Karpas-422 (cell line): Measurements from ENCODE around the gene SLC26A9. TPM values are rescaled to one million over a fixed set of nuclear protein-coding genes. Genes with fewer than 3 reads are reported as not detected.

Experiments
- DNase-seq: peaks from one replicate; pipeline ENCODE4 v3.0.0-alpha.2; 2015
- H2AFZ ChIP-seq: fragments of 200-600 bp; sonication (generic); 2 replicates; pipeline ENCODE4 v1.6.1; 2014; ENCODE audit warnings: antibody characterized with exemption, low read length, mixed read lengths
- H3K27ac ChIP-seq: fragments of 200-600 bp; sonication (generic); 2 replicates; pipeline ENCODE4 v1.5.1; 2014; ENCODE audit warnings: mild to moderate bottlenecking, low read length, moderate library complexity
- H3K27me3 ChIP-seq: fragments of 200-600 bp; sonication (generic); 2 replicates; pipeline ENCODE4 v1.6.1; 2014; ENCODE audit warnings: low read length, mixed read lengths
- H3K36me3 ChIP-seq: fragments of 200-600 bp; sonication (generic); 2 replicates; pipeline ENCODE4 v1.6.1; 2014; ENCODE audit warnings: low read length, mixed read lengths; ENCODE audit not compliant: insufficient read depth
- H3K4me1 ChIP-seq: fragments of 200-600 bp; sonication (generic); 2 replicates; pipeline ENCODE4 v1.6.1; 2014; ENCODE audit warnings: mild to moderate bottlenecking, low read length, mixed read lengths
- H3K4me2 ChIP-seq: fragments of 200-600 bp; sonication (generic); 2 replicates; pipeline ENCODE4 v1.6.1; 2014; ENCODE audit warnings: low read length, low read depth, mild to moderate bottlenecking; ENCODE audit not compliant: poor library complexity, severe bottlenecking
- H3K4me3 ChIP-seq: fragments of 200-600 bp; sonication (generic); 2 replicates; pipeline ENCODE4 v1.5.1; 2014; ENCODE audit warnings: mild to moderate bottlenecking, antibody characterized with exemption, low read length, mixed read lengths
- H3K79me2 ChIP-seq: fragments of 200-600 bp; sonication (generic); 2 replicates; pipeline ENCODE4 v1.6.1; 2014; ENCODE audit warnings: mild to moderate bottlenecking, low read length, mixed read lengths
- H3K9ac ChIP-seq: fragments of 200-600 bp; sonication (generic); 2 replicates; pipeline ENCODE4 v1.6.0; 2014; ENCODE audit warnings: low read length
- H3K9me2 ChIP-seq: fragments of 200-600 bp; sonication (generic), shearing (Covaris generic); replicated peaks from 2 replicates; pipeline ENCODE4 v1.6.0; 2014; ENCODE audit warnings: mild to moderate bottlenecking, low read length, moderate library complexity; ENCODE audit not compliant: insufficient read depth
- H3K9me3 ChIP-seq: fragments of 300-700, 200-600 bp; sonication (generic); 2 replicates; pipeline ENCODE4 v1.6.1; 2014; ENCODE audit warnings: low read length, mixed read lengths
- H4K20me1 ChIP-seq: fragments of 200-600 bp; sonication (generic); 2 replicates; pipeline ENCODE4 v1.6.1; 2014; ENCODE audit warnings: mild to moderate bottlenecking, antibody characterized with exemption, low read length, low read depth; ENCODE audit not compliant: insufficient read depth
- total RNA-seq: library from RNA; depleted of rRNA; stranded (reverse); fragments of >200 nt; shearing (Covaris generic); gene quantifications from 2 replicates; pipeline ENCODE4 v1.2.3, GENCODE V29; 2014; ENCODE audit warnings: low replicate concordance

SLC26A9 gene
- total RNA-seq, 1 experiment from 2014 or later = not detected

- H3K27me3 ChIP-seq = no peaks in the 10 kb centered on the region
- no peaks in the 10 kb centered on the region for H3K36me3 ChIP-seq
- H3K79me2 ChIP-seq = no peaks in the 10 kb centered on the region
- H4K20me1 ChIP-seq = no peaks in the 10 kb centered on the region
- no peak overlapping the region for H3K4me3 ChIP-seq
- no peaks in the 10 kb centered on the region for H3K4me1 ChIP-seq
- no peak overlapping the region for H3K9ac ChIP-seq
- no peak overlapping the region for H3K27ac ChIP-seq
- no peak overlapping the region for H3K4me2 ChIP-seq
- no peaks in the 10 kb centered on the region for H3K9me2 ChIP-seq
- no peaks in the 10 kb centered on the region for H3K9me3 ChIP-seq
- DNase-seq = no peak
- H2AFZ ChIP-seq = no peak overlapping the region
These were observed 19.4 kb downstream of the SLC26A9 start for GRCh38 chr1:205923651-205924459.

- no peaks in the 10 kb centered on the region for H3K79me2 ChIP-seq
- H3K9ac ChIP-seq = no peak overlapping the region
- no peak overlapping the region for H2AFZ ChIP-seq
- no peak overlapping the region for H3K27ac ChIP-seq
- no peak for DNase-seq
- no peaks in the 10 kb centered on the region for H3K4me1 ChIP-seq
- H3K4me2 ChIP-seq = no peak overlapping the region
- H3K27me3 ChIP-seq = no peaks in the 10 kb centered on the region
- H4K20me1 ChIP-seq = no peaks in the 10 kb centered on the region
- no peaks in the 10 kb centered on the region for H3K9me3 ChIP-seq
- H3K9me2 ChIP-seq = no peaks in the 10 kb centered on the region
- H3K4me3 ChIP-seq = no peak overlapping the region
- H3K36me3 ChIP-seq = no peaks in the 10 kb centered on the region
These were observed 20.4 kb downstream of the SLC26A9 start for GRCh38 chr1:205922806-205923205.

GRCh38 chr1:205922314-205922713 is 20.9 kb downstream of the SLC26A9 start:
- H3K27ac ChIP-seq = no peak overlapping the region
- no peaks in the 10 kb centered on the region for H4K20me1 ChIP-seq
- no peak overlapping the region for H3K9ac ChIP-seq
- no peaks in the 10 kb centered on the region for H3K4me1 ChIP-seq
- no peak overlapping the region for H3K4me2 ChIP-seq
- no peaks in the 10 kb centered on the region for H3K9me3 ChIP-seq
- no peaks in the 10 kb centered on the region for H3K27me3 ChIP-seq
- H3K4me3 ChIP-seq = no peak overlapping the region
- DNase-seq = no peak
- no peaks in the 10 kb centered on the region for H3K36me3 ChIP-seq
- no peaks in the 10 kb centered on the region for H3K9me2 ChIP-seq
- H2AFZ ChIP-seq = no peak overlapping the region
- no peaks in the 10 kb centered on the region for H3K79me2 ChIP-seq

GRCh38 chr1:205921570-205921909 is 21.7 kb downstream of the SLC26A9 start:
- Histone ChIP-seq H3K36me3 (no peaks in the 10 kb centered on the region), H3K79me2 (no peaks in the 10 kb centered on the region), H3K9me3 (no peaks in the 10 kb centered on the region), H3K9ac (no peak overlapping the region), H3K4me3 (no peak overlapping the region), H4K20me1 (no peaks in the 10 kb centered on the region), H3K4me2 (no peak overlapping the region), H3K27ac (no peak overlapping the region), H2AFZ (no peak overlapping the region), H3K9me2 (no peaks in the 10 kb centered on the region), H3K4me1 (no peaks in the 10 kb centered on the region), H3K27me3 (no peaks in the 10 kb centered on the region)
- DNase-seq = no peak

GRCh38 chr1:205920861-205921569 is 22.2 kb downstream of the SLC26A9 start:
- Histone ChIP-seq H3K9me3 (no peaks in the 10 kb centered on the region), H3K9ac (no peak overlapping the region), H3K9me2 (no peaks in the 10 kb centered on the region), H3K4me3 (no peak overlapping the region), H2AFZ (no peak overlapping the region), H3K27me3 (no peaks in the 10 kb centered on the region), H3K79me2 (no peaks in the 10 kb centered on the region), H3K4me2 (no peak overlapping the region), H4K20me1 (no peaks in the 10 kb centered on the region), H3K4me1 (no peaks in the 10 kb centered on the region), H3K36me3 (no peaks in the 10 kb centered on the region), H3K27ac (no peak overlapping the region)
- DNase-seq = no peak

- Histone ChIP-seq H3K4me1 (no peaks in the 10 kb centered on the region), H3K27ac (no peak overlapping the region), H3K9me3 (no peaks in the 10 kb centered on the region), H3K4me2 (no peak overlapping the region), H3K27me3 (no peaks in the 10 kb centered on the region), H3K9me2 (no peaks in the 10 kb centered on the region), H4K20me1 (no peaks in the 10 kb centered on the region), H3K36me3 (no peaks in the 10 kb centered on the region), H3K4me3 (no peak overlapping the region), H3K79me2 (no peaks in the 10 kb centered on the region), H2AFZ (no peak overlapping the region), H3K9ac (no peak overlapping the region)
- no peak for DNase-seq
These were observed 23.1 kb downstream of the SLC26A9 start for GRCh38 chr1:205920159-205920558.

- peak; percentile 89 for DNase-seq
These were observed 24.1 kb downstream of the SLC26A9 start for GRCh38 chr1:205918955-205919746.

More at GRCh38 chr1:205918955-205919746, 24.1 kb downstream of the SLC26A9 start:
- no peaks in the 10 kb centered on the region for H3K9me2 ChIP-seq
- H3K9me3 ChIP-seq = no peaks in the 10 kb centered on the region
- H3K36me3 ChIP-seq = no peaks in the 10 kb centered on the region
- H3K4me1 ChIP-seq = no peaks in the 10 kb centered on the region
- H3K27me3 ChIP-seq = no peaks in the 10 kb centered on the region
- H3K4me3 ChIP-seq = no peak overlapping the region
- no peaks in the 10 kb centered on the region for H3K79me2 ChIP-seq
- no peak overlapping the region for H3K9ac ChIP-seq
- no peak overlapping the region for H2AFZ ChIP-seq
- H3K27ac ChIP-seq = no peak overlapping the region
- H3K4me2 ChIP-seq = no peak overlapping the region
- no peaks in the 10 kb centered on the region for H4K20me1 ChIP-seq
